Measurements from ENCODE around the gene EFCAB13.

The EFCAB13 gene

DNA sequence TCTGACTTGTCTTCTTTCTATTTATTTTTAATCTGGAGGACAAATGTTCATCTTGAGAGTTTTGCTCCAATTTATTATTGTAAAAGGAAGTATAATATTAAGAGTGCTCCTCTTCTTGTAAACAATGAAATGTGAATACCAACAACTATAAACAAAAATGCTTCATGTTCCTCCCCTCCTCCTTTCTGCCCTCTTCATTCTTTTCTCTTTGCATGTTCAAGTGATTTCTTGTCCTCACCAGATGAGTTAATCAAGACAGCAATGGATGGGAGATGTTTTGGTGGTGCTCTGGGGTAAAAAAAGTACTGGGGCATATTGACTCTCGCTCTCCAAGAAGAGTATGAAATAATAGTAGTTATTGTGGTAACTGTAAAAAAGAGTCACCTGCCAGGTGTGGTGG lies 45.8 kb upstream of the EFCAB13 start:
- peaks cover 5% of the 10 kb centered on the region for H3K27me3 Mint-ChIP-seq (ENCODE audit: low read depth, poor library complexity)
- TF ChIP-seq, protein P1, sequence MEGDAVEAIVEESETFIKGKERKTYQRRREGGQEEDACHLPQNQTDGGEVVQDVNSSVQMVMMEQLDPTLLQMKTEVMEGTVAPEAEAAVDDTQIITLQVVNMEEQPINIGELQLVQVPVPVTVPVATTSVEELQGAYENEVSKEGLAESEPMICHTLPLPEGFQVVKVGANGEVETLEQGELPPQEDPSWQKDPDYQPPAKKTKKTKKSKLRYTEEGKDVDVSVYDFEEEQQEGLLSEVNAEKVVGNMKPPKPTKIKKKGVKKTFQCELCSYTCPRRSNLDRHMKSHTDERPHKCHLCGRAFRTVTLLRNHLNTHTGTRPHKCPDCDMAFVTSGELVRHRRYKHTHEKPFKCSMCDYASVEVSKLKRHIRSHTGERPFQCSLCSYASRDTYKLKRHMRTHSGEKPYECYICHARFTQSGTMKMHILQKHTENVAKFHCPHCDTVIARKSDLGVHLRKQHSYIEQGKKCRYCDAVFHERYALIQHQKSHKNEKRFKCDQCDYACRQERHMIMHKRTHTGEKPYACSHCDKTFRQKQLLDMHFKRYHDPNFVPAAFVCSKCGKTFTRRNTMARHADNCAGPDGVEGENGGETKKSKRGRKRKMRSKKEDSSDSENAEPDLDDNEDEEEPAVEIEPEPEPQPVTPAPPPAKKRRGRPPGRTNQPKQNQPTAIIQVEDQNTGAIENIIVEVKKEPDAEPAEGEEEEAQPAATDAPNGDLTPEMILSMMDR (IDR thresholded peaks at IDR 0.05) = no peak
- no peak overlapping the region for H3K27ac Mint-ChIP-seq
- H3K4me3 Mint-ChIP-seq = no peak overlapping the region
- peaks cover 65% of the 10 kb centered on the region for H3K4me1 Mint-ChIP-seq
- no peak for DNase-seq
- H3K36me3 Mint-ChIP-seq (ENCODE audit: low read depth) = no peaks in the 10 kb centered on the region
- no peaks in the 10 kb centered on the region for H3K9me3 Mint-ChIP-seq

DNA sequence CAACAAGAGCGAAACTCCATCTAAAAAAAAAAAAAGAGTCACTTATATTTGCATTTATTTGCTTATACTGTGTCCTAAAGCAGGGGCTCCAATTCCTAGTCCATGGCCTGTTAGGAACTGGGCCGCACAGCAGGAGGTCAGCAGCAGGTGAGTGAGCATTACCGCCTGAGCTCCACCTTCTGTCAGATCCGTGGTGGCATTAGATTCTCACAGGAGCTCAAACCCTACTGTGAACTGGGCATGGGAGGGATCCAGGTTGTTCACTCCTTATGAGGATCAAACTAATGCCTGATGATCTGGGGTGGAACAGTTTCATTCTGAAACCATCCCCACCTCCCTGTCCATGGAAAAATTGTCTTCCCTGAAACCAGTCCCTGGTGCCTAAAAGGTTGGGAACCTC lies 45.2 kb upstream of the EFCAB13 start:
- peak overlapping the region; percentile 2 for H3K27ac Mint-ChIP-seq
- H3K4me1 Mint-ChIP-seq = peaks cover 65% of the 10 kb centered on the region
- TF ChIP-seq, protein P1 (IDR thresholded peaks at IDR 0.05) = no peak
- H3K9me3 Mint-ChIP-seq = no peaks in the 10 kb centered on the region
- no peak for DNase-seq
- peaks cover 8% of the 10 kb centered on the region for H3K27me3 Mint-ChIP-seq (ENCODE audit: low read depth, poor library complexity)
- H3K4me3 Mint-ChIP-seq = no peak overlapping the region
- no peaks in the 10 kb centered on the region for H3K36me3 Mint-ChIP-seq (ENCODE audit: low read depth)

DNA sequence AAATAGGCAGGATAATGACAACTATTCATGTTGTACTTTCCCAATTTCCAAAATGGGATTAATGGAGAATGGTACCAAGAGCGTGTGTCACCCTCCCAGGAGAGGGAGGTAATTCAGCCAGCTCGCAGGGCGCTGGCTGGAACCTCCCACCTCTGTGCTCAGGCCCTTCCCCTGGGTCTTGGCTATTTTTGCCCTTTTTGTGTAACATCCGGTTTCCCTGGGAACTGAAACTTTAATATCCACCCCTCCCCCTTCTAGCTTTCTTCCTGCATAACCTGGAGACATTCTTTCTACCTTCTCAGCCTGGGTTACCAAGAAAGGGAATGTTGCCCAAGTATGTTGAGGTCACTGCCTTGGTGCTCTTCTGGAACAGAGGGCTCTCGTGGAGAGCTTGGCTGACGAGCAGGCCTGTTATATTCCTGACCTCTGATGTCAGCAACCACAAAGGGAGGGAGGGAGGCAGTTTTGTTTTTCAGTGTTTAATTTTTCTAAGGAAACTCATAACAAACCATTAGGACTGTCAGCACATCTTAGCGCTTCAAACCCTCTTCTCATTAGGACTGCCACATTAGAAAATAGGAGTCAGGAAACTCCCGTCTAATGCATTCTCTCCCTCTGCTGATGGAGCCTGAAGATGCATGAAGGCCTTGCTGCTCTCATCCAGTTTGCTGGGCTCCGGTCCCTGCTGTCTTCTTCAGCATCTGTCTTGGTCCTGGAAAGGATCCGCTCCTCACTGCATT lies 44.5 kb upstream of the EFCAB13 start:
- Mint-ChIP-seq H3K27me3 (ENCODE audit: low read depth, poor library complexity) (peaks cover 8% of the 10 kb centered on the region), H3K4me1 (peaks cover 59% of the 10 kb centered on the region), H3K27ac (peak overlapping the region; percentile 2), H3K36me3 (ENCODE audit: low read depth) (no peaks in the 10 kb centered on the region), H3K9me3 (no peaks in the 10 kb centered on the region), H3K4me3 (peak overlapping the region; percentile 12)
- TF ChIP-seq, protein P1 (IDR thresholded peaks at IDR 0.05) = no peak
- DNase-seq = no peak

DNA sequence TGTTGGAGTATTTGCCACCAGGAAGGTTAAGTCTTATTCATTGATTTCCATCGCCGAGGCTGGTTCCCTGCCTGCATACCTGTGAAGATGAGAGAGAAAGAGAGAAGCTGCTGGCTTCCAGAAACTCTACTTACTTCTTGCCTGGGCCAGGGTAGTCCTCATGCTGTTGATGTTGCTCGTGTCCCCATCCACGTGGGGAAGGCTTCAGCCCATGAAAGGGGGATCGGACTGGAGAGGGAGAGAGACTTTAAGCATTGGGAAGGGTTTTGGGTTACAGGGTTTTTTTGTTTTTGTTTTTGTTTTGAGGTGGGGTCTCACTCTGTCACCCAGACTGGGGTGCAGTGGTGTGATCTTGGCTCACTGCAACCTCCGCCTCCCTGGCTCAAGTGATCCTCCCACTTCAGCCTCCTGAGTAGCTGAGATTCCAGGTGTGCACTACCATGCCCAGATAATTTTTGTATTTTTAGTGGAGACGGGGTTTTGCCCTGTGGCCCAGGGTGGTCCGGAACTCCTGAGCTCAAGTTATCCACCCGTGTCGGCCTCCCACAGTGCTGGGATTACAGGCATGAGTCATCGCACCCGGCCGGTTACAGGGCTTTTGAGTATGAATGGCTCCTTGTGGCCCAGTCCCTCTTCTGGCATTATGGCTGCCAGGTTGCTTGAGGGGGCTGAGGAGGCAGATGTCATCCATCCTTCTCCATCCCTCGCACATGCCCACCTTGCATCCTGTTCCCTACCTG lies 43.5 kb upstream of the EFCAB13 start:
- Mint-ChIP-seq H3K9me3 (no peaks in the 10 kb centered on the region), H3K27me3 (ENCODE audit: low read depth, poor library complexity) (peaks cover 14% of the 10 kb centered on the region), H3K36me3 (ENCODE audit: low read depth) (no peaks in the 10 kb centered on the region), H3K27ac (no peak overlapping the region), H3K4me1 (peaks cover 49% of the 10 kb centered on the region), H3K4me3 (no peak overlapping the region)
- TF ChIP-seq, protein P1 (IDR thresholded peaks at IDR 0.05) = no peak
- DNase-seq = no peak

DNA sequence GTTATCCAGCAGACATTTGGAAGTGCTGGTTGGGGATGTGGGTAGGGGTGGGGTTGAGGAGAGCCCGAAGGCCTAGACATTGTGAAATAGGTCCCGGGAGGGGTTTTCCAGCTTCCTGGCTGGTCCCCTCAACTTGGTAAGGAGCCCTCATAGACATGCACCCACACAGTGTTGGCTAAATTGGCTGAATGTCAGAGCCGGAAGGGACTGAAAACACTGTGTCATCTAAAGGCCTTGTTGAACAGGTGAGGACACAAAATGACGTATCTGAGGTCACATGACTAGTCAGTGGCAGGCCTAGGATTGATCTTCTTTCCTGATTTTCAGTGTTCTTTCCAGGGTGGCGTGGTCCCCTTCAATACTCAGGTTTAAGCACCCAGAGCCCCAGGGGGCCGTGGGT lies 42.5 kb upstream of the EFCAB13 start:
- no peak for DNase-seq
- Mint-ChIP-seq H3K9me3 (no peaks in the 10 kb centered on the region), H3K27ac (no peak overlapping the region), H3K4me1 (peaks cover 39% of the 10 kb centered on the region), H3K36me3 (ENCODE audit: low read depth) (no peaks in the 10 kb centered on the region), H3K4me3 (no peak overlapping the region), H3K27me3 (ENCODE audit: low read depth, poor library complexity) (peaks cover 17% of the 10 kb centered on the region)
- TF ChIP-seq, protein P1 (IDR thresholded peaks at IDR 0.05) = no peak
